ENCODE results near the gene ZNF609.

ZNF609 gene

GRCh38 chr15:64653757-64654156 is 193.4 kb downstream of the ZNF609 start:
- no peak for DNase-seq (ENCODE audit: low spot score)

GRCh38 chr15:64656508-64656907 is 196.1 kb downstream of the ZNF609 start:
- no peak for DNase-seq (ENCODE audit: low spot score)

- DNase-seq (ENCODE audit: low spot score): no peak
Measured at GRCh38 chr15:64665179-64665578, 204.8 kb downstream of the ZNF609 start.

GRCh38 chr15:64667736-64668161 is 207.4 kb downstream of the ZNF609 start:
- no peak for DNase-seq (ENCODE audit: low spot score)

- DNase-seq (ENCODE audit: low spot score): no peak
Measured at GRCh38 chr15:64673866-64674265, 213.5 kb downstream of the ZNF609 start.

- DNase-seq (ENCODE audit: low spot score): no peak
Measured at GRCh38 chr15:64678126-64678819, 217.9 kb downstream of the ZNF609 start.

GRCh38 chr15:64680097-64680496 is 219.7 kb downstream of the ZNF609 start:
- DNase-seq (ENCODE audit: low spot score): no peak

GRCh38 chr15:64681424-64682024 is 221.1 kb downstream of the ZNF609 start:
- DNase-seq (ENCODE audit: low spot score): no peak

GRCh38 chr15:64682255-64682654 is 221.9 kb downstream of the ZNF609 start:
- no peak for DNase-seq (ENCODE audit: low spot score)

- no peak for DNase-seq (ENCODE audit: low spot score)
Measured at GRCh38 chr15:64683378-64683777, 223.0 kb downstream of the ZNF609 start.

GRCh38 chr15:64685230-64685888 is 225.0 kb downstream of the ZNF609 start:
- no peak for DNase-seq (ENCODE audit: low spot score)

GRCh38 chr15:64686130-64686735 is 225.9 kb downstream of the ZNF609 start:
- no peak for DNase-seq (ENCODE audit: low spot score)

- DNase-seq (ENCODE audit: low spot score): no peak
Measured at GRCh38 chr15:64687172-64687571, 226.8 kb downstream of the ZNF609 start.

- DNase-seq (ENCODE audit: low spot score): no peak
Measured at GRCh38 chr15:64687688-64688087, 227.3 kb downstream of the ZNF609 start.

GRCh38 chr15:64688770-64689169 is 228.4 kb downstream of the ZNF609 start:
- DNase-seq (ENCODE audit: low spot score): no peak

GRCh38 chr15:64690008-64690407 is 229.6 kb downstream of the ZNF609 start:
- DNase-seq (ENCODE audit: low spot score): no peak

GRCh38 chr15:64690578-64691296 is 230.4 kb downstream of the ZNF609 start:
- no peak for DNase-seq (ENCODE audit: low spot score)

GRCh38 chr15:64691896-64692565 is 231.7 kb downstream of the ZNF609 start:
- DNase-seq (ENCODE audit: low spot score): no peak

- DNase-seq (ENCODE audit: low spot score): no peak
Measured at GRCh38 chr15:64693134-64693533, 232.8 kb downstream of the ZNF609 start.

GRCh38 chr15:64694816-64695215 is 234.4 kb downstream of the ZNF609 start:
- DNase-seq (ENCODE audit: low spot score): no peak

- no peak for DNase-seq (ENCODE audit: low spot score)
Measured at GRCh38 chr15:64695561-64695992, 235.2 kb downstream of the ZNF609 start.

GRCh38 chr15:64696481-64696880 is 236.1 kb downstream of the ZNF609 start:
- no peak for DNase-seq (ENCODE audit: low spot score)
